Gastrocnemius medialis (tissue), 4 donors: ENCODE data around the gene RSBN1L.

Experiments
- CTCF ChIP-seq, 5 experiments: fragments of 450-650 bp in 3 of 5; fragments of 200-600 bp in 2 of 5; sonication (generic) in 2 of 5; IDR thresholded peaks in 4 of 5; conservative IDR thresholded peaks in 1 of 5; 1 replicate in 4 of 5; 2 replicates in 1 of 5; pipeline ENCODE4 v1.5.1; 2016 to 2019; ENCODE audit warnings: antibody characterized with exemption in 5 of 5, mild to moderate bottlenecking in 3 of 5, moderate library complexity in 3 of 5
- POLR2A ChIP-seq, 2 donors: fragments of 450-650 bp; IDR thresholded peaks; one replicate each; pipeline ENCODE4 v1.6.1; 2017; ENCODE audit warnings: antibody characterized with exemption in 2 of 2, mild to moderate bottlenecking in 2 of 2, moderate library complexity in 2 of 2

GRCh38 chr7:77674878-77675277, 21.4 kb upstream of the RSBN1L start:
- no peak for TF ChIP-seq POLR2A (IDR thresholded peaks at IDR 0.05)
- TF ChIP-seq CTCF (IDR thresholded peaks at IDR 0.05 in 4 of 5, conservative IDR thresholded peaks at IDR 0.05 in 1 of 5): no peak
